IMR-90 (cell line): ENCODE results near the gene NMNAT3. TPM values are rescaled to one million over a fixed set of nuclear protein-coding genes. Genes with fewer than 3 reads are reported as not detected.

Experiments used
- ATAC-seq: fragments of 200-7000 bp; cut with Tn5 transposase; 2 replicates; pipeline ENCODE4 v1.9.1; 2020; ENCODE audit warnings: low read depth, mild to moderate bottlenecking, moderate library complexity
- BruUV-seq: library from RNA; stranded (reverse); fragments of 400-500 nt; replicated peaks from 2 replicates; lab custom pipeline; 2021; lab: Mats Ljungman, UMichigan
- CTCF ChIA-PET: fragments of 300-600 bp; formaldehyde crosslinking; extraction: SDS; loops from one replicate; lab custom pipeline; 2021; ENCODE audit warnings: antibody characterized with exemption; lab: Yijun Ruan, JAX
- POLR2A ChIA-PET: fragments of 300-600 bp; sonication (Branson Sonifier 250); formaldehyde crosslinking; loops from one replicate; lab custom pipeline; 2022; ENCODE audit warnings: antibody characterized with exemption; ENCODE audit not compliant: unreplicated experiment; lab: Charles Lee
- DNase-seq: peaks from one replicate; pipeline ENCODE4 v3.0.0; 2013
- H2AFZ ChIP-seq: replicated peaks from 2 replicates; pipeline ENCODE3; 2013; ENCODE audit warnings: low read length, mild to moderate bottlenecking; ENCODE audit not compliant: poor library complexity
- H2AK5ac ChIP-seq: 2 replicates; pipeline ENCODE4 v1.6.1; 2013; ENCODE audit warnings: low read depth, low read length, inconsistent platforms
- H2AK9ac ChIP-seq: replicated peaks from 2 replicates; pipeline ENCODE3; 2013; ENCODE audit warnings: mild to moderate bottlenecking, low read depth, low read length, moderate library complexity; ENCODE audit not compliant: poor library complexity
- H2BK120ac ChIP-seq: 2 replicates; pipeline ENCODE4 v1.6.1; 2013; ENCODE audit warnings: low read depth, low read length, inconsistent platforms
- H2BK15ac ChIP-seq: 3 replicates; pipeline ENCODE4 v1.6.1; 2013; ENCODE audit warnings: low read depth, low read length, inconsistent platforms
- H2BK20ac ChIP-seq: 2 replicates; pipeline ENCODE4 v1.6.1; 2013; ENCODE audit warnings: low read depth, mild to moderate bottlenecking, inconsistent platforms, low read length, moderate library complexity
- H2BK5ac ChIP-seq: 2 replicates; pipeline ENCODE4 v1.6.1; 2013; ENCODE audit warnings: mild to moderate bottlenecking, low read depth, low read length, inconsistent platforms; ENCODE audit not compliant: poor library complexity, severe bottlenecking
- H3K14ac ChIP-seq: replicated peaks from 2 replicates; pipeline ENCODE4 v1.6.1; 2013; ENCODE audit warnings: low read depth, low read length, inconsistent platforms
- H3K18ac ChIP-seq: 2 replicates; pipeline ENCODE4 v1.6.1; 2013; ENCODE audit warnings: low read depth, low read length, control low read depth
- H3K23ac ChIP-seq: 2 replicates; pipeline ENCODE4 v1.6.1; 2013; ENCODE audit warnings: low read depth, low read length, inconsistent platforms
- H3K27ac ChIP-seq: 2 replicates; pipeline ENCODE4 v1.5.1; 2013; ENCODE audit warnings: mild to moderate bottlenecking, control low read depth, low read length; ENCODE audit not compliant: insufficient read depth
- H3K27me3 ChIP-seq: 2 replicates; pipeline ENCODE4 v1.6.1; 2013; ENCODE audit warnings: low read length; ENCODE audit not compliant: control insufficient read depth, insufficient read depth
- H3K36me3 ChIP-seq: 2 replicates; pipeline ENCODE4 v1.6.1; 2013; ENCODE audit warnings: low read length, mixed read lengths; ENCODE audit not compliant: control insufficient read depth, insufficient read depth
- H3K4ac ChIP-seq: 2 replicates; pipeline ENCODE4 v1.6.1; 2013; ENCODE audit warnings: low read depth, low read length, inconsistent platforms
- H3K4me1 ChIP-seq: 2 replicates; pipeline ENCODE4 v1.6.1; 2013; ENCODE audit warnings: low read length, mixed read lengths; ENCODE audit not compliant: control insufficient read depth, insufficient read depth
- H3K4me2 ChIP-seq: 2 replicates; pipeline ENCODE4 v1.6.1; 2013; ENCODE audit warnings: low read depth, mild to moderate bottlenecking, control low read depth, low read length, moderate library complexity
- H3K4me3 ChIP-seq: 2 replicates; pipeline ENCODE4 v1.5.1; 2013; ENCODE audit warnings: low read depth, mild to moderate bottlenecking, control low read depth, low read length, moderate library complexity; ENCODE audit not compliant: insufficient read depth
- H3K56ac ChIP-seq: 2 replicates; pipeline ENCODE4 v1.6.1; 2013; ENCODE audit warnings: low read length, inconsistent platforms; ENCODE audit not compliant: insufficient read depth; ENCODE audit errors: extremely low read depth
- H3K79me1 ChIP-seq, 2 experiments: 2 replicates each; pipeline ENCODE4 v1.6.1; 2013; ENCODE audit warnings: low read length in 2 of 2, inconsistent platforms in 1 of 2, low read depth in 1 of 2
- H3K9ac ChIP-seq: 2 replicates; pipeline ENCODE4 v1.6.1; 2013; ENCODE audit warnings: low read depth, low read length, control low read depth
- H3K9me1 ChIP-seq: 2 replicates; pipeline ENCODE4 v1.6.1; 2013; ENCODE audit warnings: low read length, inconsistent platforms; ENCODE audit not compliant: insufficient read depth
- H3K9me3 ChIP-seq: 2 replicates; pipeline ENCODE4 v1.6.1; 2013; ENCODE audit warnings: low read length; ENCODE audit not compliant: control insufficient read depth, insufficient read depth
- H4K20me1 ChIP-seq: 2 replicates; pipeline ENCODE4 v1.6.1; 2013; ENCODE audit warnings: low read length, inconsistent platforms; ENCODE audit not compliant: insufficient read depth
- H4K5ac ChIP-seq: 2 replicates; pipeline ENCODE4 v1.6.1; 2013; ENCODE audit warnings: mild to moderate bottlenecking, low read depth, low read length, control low read depth
- H4K8ac ChIP-seq, 2 experiments: 2 replicates each; pipeline ENCODE4 v1.6.1; 2013; ENCODE audit warnings: low read depth in 2 of 2, low read length in 2 of 2, control low read depth in 1 of 2, inconsistent platforms in 1 of 2
- H4K91ac ChIP-seq: 2 replicates; pipeline ENCODE4 v1.6.1; 2013; ENCODE audit warnings: low read depth, low read length, inconsistent platforms; ENCODE audit not compliant: insufficient read depth
- BHLHE40 ChIP-seq: fragments of 150-350 bp; IDR thresholded peaks from 2 replicates; pipeline ENCODE4 v1.6.1; 2016; ENCODE audit warnings: mild to moderate bottlenecking, low read depth, low read length
- CEBPB ChIP-seq: IDR thresholded peaks from 2 replicates; pipeline ENCODE4 v1.6.1; 2012; ENCODE audit warnings: low read depth, low read length, improper control_type of control experiment
- MAFK ChIP-seq: IDR thresholded peaks from 2 replicates; pipeline ENCODE4 v1.6.1; 2012; ENCODE audit warnings: low read depth, low read length, improper control_type of control experiment
- MAZ ChIP-seq: IDR thresholded peaks from 2 replicates; pipeline ENCODE4 v1.6.1; 2012; ENCODE audit warnings: low read depth, mild to moderate bottlenecking, low read length, improper control_type of control experiment, moderate library complexity, borderline replicate concordance
- MXI1 ChIP-seq: IDR thresholded peaks from 2 replicates; pipeline ENCODE4 v1.6.1; 2012; ENCODE audit warnings: low read depth, mild to moderate bottlenecking, low read length, moderate library complexity, borderline replicate concordance
- NFE2L2 ChIP-seq: fragments of 150-350 bp; IDR thresholded peaks from 2 replicates; pipeline ENCODE4 v1.6.1; 2016; ENCODE audit warnings: low read depth, mild to moderate bottlenecking, low read length
- RAD21 ChIP-seq: IDR thresholded peaks from 2 replicates; pipeline ENCODE4 v1.6.1; 2012; ENCODE audit warnings: low read length, improper control_type of control experiment
- RCOR1 ChIP-seq: IDR thresholded peaks from 2 replicates; pipeline ENCODE4 v1.6.1; 2012; ENCODE audit warnings: mild to moderate bottlenecking, low read length, improper control_type of control experiment; ENCODE audit not compliant: insufficient replicate concordance
- RFX5 ChIP-seq: IDR thresholded peaks from 2 replicates; pipeline ENCODE4 v1.8.0; 2012; ENCODE audit warnings: low read depth, mild to moderate bottlenecking, low read length, moderate library complexity
- SMC3 ChIP-seq: fragments of 150-350 bp; IDR thresholded peaks from 2 replicates; pipeline ENCODE4 v1.6.1; 2016; ENCODE audit warnings: low read depth, mild to moderate bottlenecking, antibody characterized with exemption, low read length, moderate library complexity
- WGBS, 2 experiments: methylation state at CpG; one replicate each; pipeline versions ENCODE4 v1.1.5 to v1.1.7; 2013; ENCODE audit warnings: missing lambda C conversion rate in 2 of 2; ENCODE audit not compliant: insufficient read length in 1 of 2; ENCODE audit errors: extremely low coverage in 2 of 2; 5-methylcytosine and 5-hydroxymethylcytosine counted together
- dilution Hi-C: fragments of 300-500 bp; cut with HindIII; formaldehyde crosslinking; loops from one replicate; pipeline ENCODE4 v1.14.3; 2018; ENCODE audit warnings: low sequenced_read_pairs; ENCODE audit not compliant: unreplicated experiment
- in situ Hi-C: fragments of 300-500 bp; cut with MboI; formaldehyde crosslinking; loops from 3 replicates; pipeline ENCODE4 v1.14.3; 2019; ENCODE audit warnings: low sequenced_read_pairs, inconsistent platforms, mixed read lengths
- intact Hi-C: fragments of 100-400 bp; cut with micrococcal nuclease; formaldehyde crosslinking; loops from 2 replicates; pipeline ENCODE4 v1.10.0; 2022
- polyA plus RNA-seq, 3 experiments: library from polyadenylated mRNA; depleted of rRNA; stranded (reverse); fragments of >200 nt; gene quantifications; 2 replicates each; pipeline ENCODE4 v1.2.3, GENCODE V29; 2012; ENCODE audit warnings: low replicate concordance in 1 of 3
- total RNA-seq: library from RNA; depleted of rRNA; stranded (reverse); fragments of >200 nt; gene quantifications from 2 replicates; pipeline ENCODE4 v1.2.3, GENCODE V29; 2012
- TF ChIP-seq, protein P1 (sequence below): fragments of 150-350 bp; IDR thresholded peaks from 2 replicates; pipeline ENCODE4 v1.6.1; 2016; ENCODE audit warnings: low read depth, mild to moderate bottlenecking, low read length, moderate library complexity, borderline replicate concordance
- TF ChIP-seq, protein P2 (sequence below): conservative IDR thresholded peaks from 2 replicates; pipeline ENCODE4 v1.5.1; 2012; ENCODE audit warnings: mild to moderate bottlenecking, low read depth, low read length, improper control_type of control experiment

Gene NMNAT3
- total and polyA plus RNA-seq, 2 of the 4 experiments (the other 2 are of a cell fraction) = 0.12 to 0.36 TPM

DNA sequence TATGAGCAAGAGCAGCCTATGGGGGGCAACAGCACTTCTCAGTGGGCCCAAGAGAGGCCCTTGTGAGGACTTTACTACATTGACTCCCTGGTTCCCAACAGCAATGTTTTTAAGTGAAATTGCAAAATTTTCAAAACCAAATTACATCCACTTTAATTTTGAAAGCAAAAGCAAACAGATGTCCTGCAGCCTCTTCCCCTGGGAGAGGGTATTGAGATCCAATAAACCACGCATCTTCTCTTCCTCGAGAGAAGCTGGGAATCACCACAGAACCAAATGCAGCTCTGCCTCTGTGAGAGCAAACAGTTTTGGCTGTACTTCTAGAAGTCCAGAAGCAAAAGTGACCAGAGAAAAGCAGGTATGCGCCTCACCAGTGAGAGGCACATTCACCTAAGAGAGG is 25.2 kb downstream of the NMNAT3 start:
- no peak for DNase-seq
- TF ChIP-seq SMC3 (no peak), NFE2L2 (no peak), RAD21 (no peak), MAFK (no peak), RCOR1 (no peak), MAZ (no peak), RFX5 (no peak), BHLHE40 (no peak), MXI1 (no peak), CEBPB (no peak)
- TF ChIP-seq, protein P1, sequence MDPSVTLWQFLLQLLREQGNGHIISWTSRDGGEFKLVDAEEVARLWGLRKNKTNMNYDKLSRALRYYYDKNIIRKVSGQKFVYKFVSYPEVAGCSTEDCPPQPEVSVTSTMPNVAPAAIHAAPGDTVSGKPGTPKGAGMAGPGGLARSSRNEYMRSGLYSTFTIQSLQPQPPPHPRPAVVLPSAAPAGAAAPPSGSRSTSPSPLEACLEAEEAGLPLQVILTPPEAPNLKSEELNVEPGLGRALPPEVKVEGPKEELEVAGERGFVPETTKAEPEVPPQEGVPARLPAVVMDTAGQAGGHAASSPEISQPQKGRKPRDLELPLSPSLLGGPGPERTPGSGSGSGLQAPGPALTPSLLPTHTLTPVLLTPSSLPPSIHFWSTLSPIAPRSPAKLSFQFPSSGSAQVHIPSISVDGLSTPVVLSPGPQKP = no peak
- TF ChIP-seq, protein P2, sequence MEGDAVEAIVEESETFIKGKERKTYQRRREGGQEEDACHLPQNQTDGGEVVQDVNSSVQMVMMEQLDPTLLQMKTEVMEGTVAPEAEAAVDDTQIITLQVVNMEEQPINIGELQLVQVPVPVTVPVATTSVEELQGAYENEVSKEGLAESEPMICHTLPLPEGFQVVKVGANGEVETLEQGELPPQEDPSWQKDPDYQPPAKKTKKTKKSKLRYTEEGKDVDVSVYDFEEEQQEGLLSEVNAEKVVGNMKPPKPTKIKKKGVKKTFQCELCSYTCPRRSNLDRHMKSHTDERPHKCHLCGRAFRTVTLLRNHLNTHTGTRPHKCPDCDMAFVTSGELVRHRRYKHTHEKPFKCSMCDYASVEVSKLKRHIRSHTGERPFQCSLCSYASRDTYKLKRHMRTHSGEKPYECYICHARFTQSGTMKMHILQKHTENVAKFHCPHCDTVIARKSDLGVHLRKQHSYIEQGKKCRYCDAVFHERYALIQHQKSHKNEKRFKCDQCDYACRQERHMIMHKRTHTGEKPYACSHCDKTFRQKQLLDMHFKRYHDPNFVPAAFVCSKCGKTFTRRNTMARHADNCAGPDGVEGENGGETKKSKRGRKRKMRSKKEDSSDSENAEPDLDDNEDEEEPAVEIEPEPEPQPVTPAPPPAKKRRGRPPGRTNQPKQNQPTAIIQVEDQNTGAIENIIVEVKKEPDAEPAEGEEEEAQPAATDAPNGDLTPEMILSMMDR = no peak

More for the DNA sequence above, 25.2 kb downstream of the NMNAT3 start:
- Histone ChIP-seq H3K56ac (no peak overlapping the region), H3K27me3 (no peaks in the 10 kb centered on the region), H3K4ac (no peak overlapping the region), H3K9ac (no peak overlapping the region), H4K8ac (no peak overlapping the region), H2BK20ac (no peak overlapping the region), H2BK5ac (no peak overlapping the region), H3K9me3 (no peaks in the 10 kb centered on the region), H2BK15ac (no peak overlapping the region), H3K4me3 (no peak overlapping the region), H3K14ac (no peak overlapping the region), H3K23ac (no peak overlapping the region), H3K36me3 (no peaks in the 10 kb centered on the region), H2AK9ac (no peak overlapping the region), H3K18ac (no peak overlapping the region), H2BK120ac (no peak overlapping the region), H4K5ac (no peak overlapping the region), H3K79me1 (no peaks in the 10 kb centered on the region), H4K91ac (no peak overlapping the region), H2AK5ac (no peak overlapping the region), H3K4me2 (no peak overlapping the region), H3K4me1 (no peaks in the 10 kb centered on the region), H3K27ac (no peak overlapping the region), H4K20me1 (no peaks in the 10 kb centered on the region), H3K9me1 (no peaks in the 10 kb centered on the region), H2AFZ (no peak overlapping the region)
- no peak for ATAC-seq
- BruUV-seq = no TSS peak
- dilution Hi-C loops = no loop called here
- intact Hi-C loops = loop anchor here (5.0 kb wide), 1 partner anchor 140 kb away; no protein-coding TSS in a partner anchor
- ChIA-PET POLR2A (no interaction called here), CTCF (no interaction called here)
- WGBS, 2 experiments = no CpG with 5 or more reads among the region's 3 CpGs
- in situ Hi-C loops = no loop called here
